ENCODE measurements around the gene LOC101059915.

LOC101059915 gene

DNA sequence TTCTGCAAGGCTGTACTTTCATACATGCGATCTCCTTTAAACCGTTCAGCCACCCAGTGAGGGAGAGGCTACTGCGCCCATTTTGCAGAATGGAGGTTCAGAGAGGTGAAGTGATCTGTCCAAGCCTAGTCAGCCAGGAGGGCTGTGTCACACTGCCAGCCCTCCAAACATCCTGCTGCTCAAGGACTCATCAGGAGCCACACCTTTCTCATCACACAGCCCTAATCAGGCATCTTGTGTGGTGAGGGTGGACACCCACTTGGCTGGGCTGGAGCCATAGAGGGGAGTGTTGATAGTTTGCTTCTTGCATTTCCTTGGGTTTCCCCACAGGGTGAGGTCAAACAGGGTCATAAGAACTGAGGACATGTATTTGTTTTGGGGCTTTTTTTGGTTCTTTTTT is 43.6 kb upstream of the LOC101059915 start:
- Histone ChIP-seq H3K4me3 (no peak overlapping the region), H3K9me3 (ENCODE audit: control insufficient read depth in 4 of 4, insufficient read depth in 3 of 4, low read length in 3 of 4) (peaks cover 0 to 3% (median 0%) of the 10 kb centered on the region in 4 donors), H3K4me1 (ENCODE audit: control insufficient read depth in 5 of 5, insufficient read depth in 5 of 5, low read length in 5 of 5) (peaks cover 0 to 10% (median 6%) of the 10 kb centered on the region in 5 donors), H3K27ac (ENCODE audit: low read depth in 1 of 2, low read length in 1 of 2) (no peak overlapping the region), H3K27me3 (ENCODE audit: control insufficient read depth in 3 of 3, insufficient read depth in 3 of 3, low read length in 2 of 3) (no peaks in the 10 kb centered on the region), H3K36me3 (ENCODE audit: control insufficient read depth in 4 of 4, insufficient read depth in 4 of 4, low read length in 4 of 4) (no peaks in the 10 kb centered on the region), H3K9ac (ENCODE audit: insufficient read depth in 1 of 2, low read length in 2 of 2) (no peak overlapping the region)
- WGBS, 2 donors, result 89 to 91% methylated on average over 3 of the region's 3 CpGs
- DNase-seq (no peak), ATAC-seq (ENCODE audit: insufficient read depth, low FRiP score) (no peak)
- TF ChIP-seq, protein P1, sequence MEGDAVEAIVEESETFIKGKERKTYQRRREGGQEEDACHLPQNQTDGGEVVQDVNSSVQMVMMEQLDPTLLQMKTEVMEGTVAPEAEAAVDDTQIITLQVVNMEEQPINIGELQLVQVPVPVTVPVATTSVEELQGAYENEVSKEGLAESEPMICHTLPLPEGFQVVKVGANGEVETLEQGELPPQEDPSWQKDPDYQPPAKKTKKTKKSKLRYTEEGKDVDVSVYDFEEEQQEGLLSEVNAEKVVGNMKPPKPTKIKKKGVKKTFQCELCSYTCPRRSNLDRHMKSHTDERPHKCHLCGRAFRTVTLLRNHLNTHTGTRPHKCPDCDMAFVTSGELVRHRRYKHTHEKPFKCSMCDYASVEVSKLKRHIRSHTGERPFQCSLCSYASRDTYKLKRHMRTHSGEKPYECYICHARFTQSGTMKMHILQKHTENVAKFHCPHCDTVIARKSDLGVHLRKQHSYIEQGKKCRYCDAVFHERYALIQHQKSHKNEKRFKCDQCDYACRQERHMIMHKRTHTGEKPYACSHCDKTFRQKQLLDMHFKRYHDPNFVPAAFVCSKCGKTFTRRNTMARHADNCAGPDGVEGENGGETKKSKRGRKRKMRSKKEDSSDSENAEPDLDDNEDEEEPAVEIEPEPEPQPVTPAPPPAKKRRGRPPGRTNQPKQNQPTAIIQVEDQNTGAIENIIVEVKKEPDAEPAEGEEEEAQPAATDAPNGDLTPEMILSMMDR (IDR thresholded peaks at IDR 0.05; ENCODE audit: control extremely low read depth, extremely low read depth), result no peak

DNA sequence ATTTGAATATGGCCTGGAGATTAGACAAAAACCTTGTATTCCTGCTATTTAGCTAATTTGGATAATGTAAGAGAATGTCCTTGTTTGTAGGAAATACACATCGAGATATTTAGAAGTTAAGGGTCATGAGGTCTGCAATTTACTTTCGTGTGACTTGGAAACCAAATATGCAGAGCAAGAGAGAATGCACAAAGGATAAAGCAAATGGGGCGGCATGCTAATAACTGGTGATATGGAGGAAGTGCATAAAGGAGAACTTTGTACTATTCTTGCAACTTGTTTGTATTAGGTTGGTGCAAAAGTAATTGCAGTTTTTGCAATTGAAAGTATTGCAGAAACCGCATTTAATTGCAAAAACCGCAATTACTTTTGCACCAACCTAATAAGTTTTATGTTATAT is 41.9 kb upstream of the LOC101059915 start:
- 88 to 89% methylated on average over 5 of the region's 5 CpGs for WGBS, 2 donors
- ATAC-seq (ENCODE audit: insufficient read depth, low FRiP score), result no peak
- no peak for DNase-seq

DNA sequence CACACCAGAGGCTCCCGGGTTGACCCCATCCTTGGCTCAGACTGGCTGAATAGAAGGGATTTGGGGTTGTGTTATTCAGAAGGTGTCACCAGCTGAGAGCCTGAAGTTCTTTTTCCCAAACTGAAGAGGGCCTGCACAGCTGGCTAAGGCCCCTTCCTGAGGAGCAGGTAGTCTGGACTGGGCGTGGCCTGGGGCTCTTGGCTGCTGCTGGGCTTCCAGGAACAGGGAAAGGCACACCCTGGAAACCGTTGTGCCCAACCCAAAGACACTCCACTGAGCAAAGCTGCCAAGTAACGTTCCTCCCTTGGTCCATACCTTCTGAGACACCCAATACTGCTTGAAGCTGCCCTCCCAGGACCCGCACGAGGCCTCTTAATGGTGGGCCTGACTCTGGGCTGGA is 40.8 kb upstream of the LOC101059915 start:
- DNase-seq, result no peak
- H3K27me3 ChIP-seq (ENCODE audit: control insufficient read depth in 3 of 3, insufficient read depth in 3 of 3, low read length in 2 of 3), result no peaks in the 10 kb centered on the region
- WGBS, 2 donors, result 65 to 88% methylated on average over 6 of the region's 6 CpGs
- no peak overlapping the region for H3K9ac ChIP-seq (ENCODE audit: insufficient read depth in 1 of 2, low read length in 2 of 2)
- H3K4me3 ChIP-seq, result no peak overlapping the region
- no peak for ATAC-seq (ENCODE audit: insufficient read depth, low FRiP score)
- no peak overlapping the region for H3K27ac ChIP-seq (ENCODE audit: low read depth in 1 of 2, low read length in 1 of 2)
- H3K9me3 ChIP-seq (ENCODE audit: control insufficient read depth in 4 of 4, insufficient read depth in 3 of 4, low read length in 3 of 4), result peaks cover 0 to 3% (median 0%) of the 10 kb centered on the region in 4 donors
- peaks cover 0 to 10% (median 6%) of the 10 kb centered on the region in 5 donors for H3K4me1 ChIP-seq (ENCODE audit: control insufficient read depth in 5 of 5, insufficient read depth in 5 of 5, low read length in 5 of 5)
- H3K36me3 ChIP-seq (ENCODE audit: control insufficient read depth in 4 of 4, insufficient read depth in 4 of 4, low read length in 4 of 4), result no peaks in the 10 kb centered on the region
- TF ChIP-seq, protein P1 (IDR thresholded peaks at IDR 0.05; ENCODE audit: control extremely low read depth, extremely low read depth), result no peak

More for the DNA sequence above, 41.9 kb upstream of the LOC101059915 start:
- Histone ChIP-seq H3K9me3 (ENCODE audit: control insufficient read depth in 4 of 4, insufficient read depth in 3 of 4, low read length in 3 of 4) (peaks cover 0 to 3% (median 0%) of the 10 kb centered on the region in 4 donors), H3K36me3 (ENCODE audit: control insufficient read depth in 4 of 4, insufficient read depth in 4 of 4, low read length in 4 of 4) (no peaks in the 10 kb centered on the region), H3K4me3 (no peak overlapping the region), H3K27me3 (ENCODE audit: control insufficient read depth in 3 of 3, insufficient read depth in 3 of 3, low read length in 2 of 3) (no peaks in the 10 kb centered on the region), H3K9ac (ENCODE audit: insufficient read depth in 1 of 2, low read length in 2 of 2) (no peak overlapping the region), H3K27ac (ENCODE audit: low read depth in 1 of 2, low read length in 1 of 2) (no peak overlapping the region), H3K4me1 (ENCODE audit: control insufficient read depth in 5 of 5, insufficient read depth in 5 of 5, low read length in 5 of 5) (peaks cover 0 to 10% (median 6%) of the 10 kb centered on the region in 5 donors)
- TF ChIP-seq, protein P1 (IDR thresholded peaks at IDR 0.05; ENCODE audit: control extremely low read depth, extremely low read depth), result no peak

Measured in lung (tissue), 11 donors.